ENCODE measurements around the gene RYR2.
A peak's percentile ranks its signal among the peaks of the same experiment; 100 is the strongest.

RYR2 gene

DNA sequence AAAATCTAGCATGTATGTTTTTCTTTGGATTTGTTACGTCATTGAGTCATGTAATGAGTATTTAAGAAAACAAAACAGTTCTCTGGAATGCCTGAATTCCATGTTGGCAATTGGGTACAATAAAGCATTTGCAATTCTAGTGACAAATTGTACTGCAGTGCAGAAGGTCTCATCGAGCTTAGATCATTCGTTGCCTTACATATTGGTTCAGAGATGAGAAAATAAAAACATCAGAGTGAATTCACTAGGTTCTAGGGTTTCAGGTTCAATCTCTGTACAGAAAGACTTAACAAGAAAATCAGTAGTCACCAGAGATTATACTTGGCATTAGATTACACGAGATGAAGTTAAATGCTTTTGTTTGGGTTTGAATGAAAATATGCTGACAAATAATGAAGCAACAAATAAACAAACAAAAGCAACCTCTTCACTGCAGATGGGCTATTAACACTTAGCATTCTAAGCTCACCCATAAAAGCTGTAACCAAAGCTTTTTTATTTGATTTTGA is 124.7 kb downstream of the RYR2 start:
- peak; percentile 22 for DNase-seq (ENCODE audit: low read depth, low spot score)
- TF ChIP-seq, protein P1, sequence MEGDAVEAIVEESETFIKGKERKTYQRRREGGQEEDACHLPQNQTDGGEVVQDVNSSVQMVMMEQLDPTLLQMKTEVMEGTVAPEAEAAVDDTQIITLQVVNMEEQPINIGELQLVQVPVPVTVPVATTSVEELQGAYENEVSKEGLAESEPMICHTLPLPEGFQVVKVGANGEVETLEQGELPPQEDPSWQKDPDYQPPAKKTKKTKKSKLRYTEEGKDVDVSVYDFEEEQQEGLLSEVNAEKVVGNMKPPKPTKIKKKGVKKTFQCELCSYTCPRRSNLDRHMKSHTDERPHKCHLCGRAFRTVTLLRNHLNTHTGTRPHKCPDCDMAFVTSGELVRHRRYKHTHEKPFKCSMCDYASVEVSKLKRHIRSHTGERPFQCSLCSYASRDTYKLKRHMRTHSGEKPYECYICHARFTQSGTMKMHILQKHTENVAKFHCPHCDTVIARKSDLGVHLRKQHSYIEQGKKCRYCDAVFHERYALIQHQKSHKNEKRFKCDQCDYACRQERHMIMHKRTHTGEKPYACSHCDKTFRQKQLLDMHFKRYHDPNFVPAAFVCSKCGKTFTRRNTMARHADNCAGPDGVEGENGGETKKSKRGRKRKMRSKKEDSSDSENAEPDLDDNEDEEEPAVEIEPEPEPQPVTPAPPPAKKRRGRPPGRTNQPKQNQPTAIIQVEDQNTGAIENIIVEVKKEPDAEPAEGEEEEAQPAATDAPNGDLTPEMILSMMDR (IDR thresholded peaks at IDR 0.05; ENCODE audit: low read depth, low read length), result no peak
- H3K4me3 ChIP-seq (ENCODE audit: low read depth, low read length), result no peak overlapping the region
- in situ Hi-C loops (cut with HindIII; ENCODE audit: low sequenced_read_pairs), result no loop called here

DNA sequence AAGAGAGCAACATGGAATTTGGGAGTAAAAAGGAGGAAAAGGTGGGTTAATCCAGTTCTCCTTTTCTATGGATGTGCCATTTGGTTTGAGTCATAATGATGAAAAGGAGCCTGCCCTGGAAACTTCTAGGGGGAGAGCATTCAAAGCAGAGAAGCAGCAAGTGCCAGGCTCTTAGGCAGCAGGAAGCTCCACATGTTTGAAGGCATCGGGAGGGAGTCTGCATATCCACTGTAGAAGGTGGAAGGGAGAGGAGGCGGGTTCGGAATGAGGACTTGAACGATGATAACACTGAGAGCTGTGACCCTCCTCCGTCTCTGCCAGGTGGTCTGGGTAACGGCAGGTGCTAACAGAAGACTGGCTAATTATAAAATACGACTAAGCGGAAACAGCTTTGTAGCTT is 128.2 kb downstream of the RYR2 start:
- no peak overlapping the region for H3K4me3 ChIP-seq (ENCODE audit: low read depth, low read length)
- DNase-seq (ENCODE audit: low read depth, low spot score), result no peak
- in situ Hi-C loops (cut with HindIII; ENCODE audit: low sequenced_read_pairs), result no loop called here
- TF ChIP-seq, protein P1 (IDR thresholded peaks at IDR 0.05; ENCODE audit: low read depth, low read length), result no peak

DNA sequence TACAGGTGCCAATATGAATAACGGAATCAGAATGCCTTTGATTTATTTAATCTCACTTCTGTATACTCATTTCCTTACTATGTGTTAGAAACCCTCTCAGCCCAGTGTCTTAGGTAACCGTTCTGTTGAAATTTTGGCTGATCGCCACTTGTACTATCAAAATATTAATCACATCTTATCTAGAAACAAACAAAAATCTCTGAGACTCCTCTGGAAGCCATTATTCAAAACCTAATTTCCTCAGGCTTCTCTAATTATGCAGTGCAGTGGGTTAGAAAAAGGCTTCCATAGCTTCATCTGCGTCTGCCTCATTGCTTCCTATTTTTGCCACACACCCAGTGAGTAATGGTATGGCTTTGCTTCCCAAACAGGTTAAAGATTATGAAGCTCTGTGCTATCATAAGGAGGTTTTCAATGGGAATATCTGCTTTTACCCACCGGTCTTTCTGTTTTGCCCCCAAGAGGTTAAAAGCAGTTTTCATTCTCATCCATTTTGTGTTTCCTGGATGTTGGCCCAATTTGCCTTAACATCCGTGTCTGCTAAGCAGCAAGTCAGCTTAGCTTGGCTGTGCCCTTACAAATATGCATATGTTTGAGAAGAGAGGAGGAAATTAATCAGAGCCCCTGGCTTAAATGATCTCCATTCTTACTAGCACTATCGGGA is 129.6 kb downstream of the RYR2 start:
- DNase-seq (ENCODE audit: low read depth, low spot score), result no peak
- TF ChIP-seq, protein P1 (IDR thresholded peaks at IDR 0.05; ENCODE audit: low read depth, low read length), result no peak
- H3K4me3 ChIP-seq (ENCODE audit: low read depth, low read length), result no peak overlapping the region
- in situ Hi-C loops (cut with HindIII; ENCODE audit: low sequenced_read_pairs), result no loop called here

DNA sequence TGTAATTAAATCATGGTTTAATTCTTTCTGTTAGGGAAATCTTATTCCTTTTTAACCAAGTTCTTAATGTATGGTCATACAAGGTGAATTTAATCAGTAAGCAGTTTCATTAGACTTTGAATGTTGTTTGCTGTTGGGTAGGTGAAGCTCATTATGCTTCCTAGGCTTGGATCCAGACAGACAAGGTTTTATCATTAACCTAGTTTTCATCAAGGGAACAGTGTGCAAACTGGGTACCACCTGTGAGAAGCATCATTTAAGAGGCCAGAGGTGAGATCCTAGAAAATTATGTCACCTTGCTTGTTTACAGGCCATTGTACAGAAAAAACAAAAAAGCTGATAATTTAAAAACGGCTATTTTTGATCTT is 130.1 kb downstream of the RYR2 start:
- in situ Hi-C loops (cut with HindIII; ENCODE audit: low sequenced_read_pairs), result no loop called here
- DNase-seq (ENCODE audit: low read depth, low spot score), result no peak
- TF ChIP-seq, protein P1 (IDR thresholded peaks at IDR 0.05; ENCODE audit: low read depth, low read length), result no peak
- H3K4me3 ChIP-seq (ENCODE audit: low read depth, low read length), result no peak overlapping the region

DNA sequence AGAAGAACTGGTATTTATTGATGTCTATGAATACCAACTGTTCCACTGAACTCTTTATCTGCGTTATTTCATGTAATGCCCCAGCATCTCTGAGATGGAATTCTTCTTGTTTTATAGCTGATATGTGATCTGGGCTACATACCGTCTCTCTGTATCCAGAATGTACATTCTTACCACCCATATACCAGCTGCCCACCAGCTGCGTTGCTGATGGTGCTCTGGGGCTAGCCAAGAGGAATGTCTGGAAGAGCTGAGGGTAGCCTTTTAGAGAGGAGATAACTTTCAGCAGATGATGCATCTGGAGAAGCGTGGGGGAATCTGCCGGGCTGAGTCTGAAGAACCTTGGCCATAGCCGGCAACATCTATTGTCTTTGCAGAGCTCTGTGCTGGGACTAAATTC is 137.5 kb downstream of the RYR2 start:
- in situ Hi-C loops (cut with HindIII; ENCODE audit: low sequenced_read_pairs), result no loop called here
- H3K4me3 ChIP-seq (ENCODE audit: low read depth, low read length), result no peak overlapping the region
- DNase-seq (ENCODE audit: low read depth, low spot score), result no peak
- TF ChIP-seq, protein P1 (IDR thresholded peaks at IDR 0.05; ENCODE audit: low read depth, low read length), result no peak

DNA sequence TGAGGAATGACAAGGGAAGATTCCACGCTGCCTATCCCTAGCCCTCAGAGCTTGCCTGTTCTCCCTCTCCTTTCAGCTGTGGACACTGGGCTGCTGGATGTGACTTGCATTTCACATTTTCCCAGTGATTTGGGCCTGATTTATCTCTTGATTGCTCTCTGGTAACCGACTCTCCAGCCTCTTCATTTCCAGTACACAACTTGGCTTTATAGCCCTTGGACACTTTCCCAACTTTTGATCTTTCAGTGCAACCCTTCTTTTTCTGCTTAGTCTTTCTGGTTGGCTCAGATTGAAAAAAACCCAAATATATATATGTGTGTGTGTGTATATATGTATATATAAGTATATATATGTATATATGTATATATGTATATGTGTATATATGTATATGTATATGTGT is 138.3 kb downstream of the RYR2 start:
- no peak overlapping the region for H3K4me3 ChIP-seq (ENCODE audit: low read depth, low read length)
- TF ChIP-seq, protein P1 (IDR thresholded peaks at IDR 0.05; ENCODE audit: low read depth, low read length), result no peak
- in situ Hi-C loops (cut with HindIII; ENCODE audit: low sequenced_read_pairs), result no loop called here
- no peak for DNase-seq (ENCODE audit: low read depth, low spot score)

Data from astrocyte of the spinal cord (primary cell).